ENCODE data around the gene STAC.
"Not testable (repeated sequence)": the region's sequence is repeated elsewhere in the genome, so short reads cannot be mapped to it uniquely, and the experiment has no call there.

The STAC gene

GRCh38 chr3:36416599-36416998 is 36.3 kb downstream of the STAC start:
- FAIRE-seq = no peak

- FAIRE-seq = no peak
Observed at GRCh38 chr3:36417237-36417636, 36.9 kb downstream of the STAC start.

- FAIRE-seq = no peak
Observed at GRCh38 chr3:36418296-36418695, 38.0 kb downstream of the STAC start.

GRCh38 chr3:36428445-36428844 is 48.1 kb downstream of the STAC start:
- FAIRE-seq = no peak

- no peak for FAIRE-seq
Observed at GRCh38 chr3:36429986-36430485, 49.7 kb downstream of the STAC start.

- FAIRE-seq = no peak
Observed at GRCh38 chr3:36433511-36433910, 53.2 kb downstream of the STAC start.

- FAIRE-seq = no peak
Observed at GRCh38 chr3:36434687-36435426, 54.6 kb downstream of the STAC start.

- FAIRE-seq = no peak
Observed at GRCh38 chr3:36443028-36443686, 62.9 kb downstream of the STAC start.

GRCh38 chr3:36444909-36445308 is 64.6 kb downstream of the STAC start:
- no peak for FAIRE-seq

GRCh38 chr3:36446276-36446675 is 66.0 kb downstream of the STAC start:
- FAIRE-seq = no peak

GRCh38 chr3:36447061-36447460 is 66.8 kb downstream of the STAC start:
- no peak for FAIRE-seq

- no peak for FAIRE-seq
Observed at GRCh38 chr3:36451816-36452215, 71.5 kb downstream of the STAC start.

GRCh38 chr3:36453213-36453612 is 72.9 kb downstream of the STAC start:
- FAIRE-seq = not testable (repeated sequence)

- FAIRE-seq = not testable (repeated sequence)
Observed at GRCh38 chr3:36453896-36454295, 73.6 kb downstream of the STAC start.

GRCh38 chr3:36455406-36455805 is 75.1 kb downstream of the STAC start:
- no peak for FAIRE-seq

GRCh38 chr3:36456784-36457183 is 76.5 kb downstream of the STAC start:
- no peak for FAIRE-seq

GRCh38 chr3:36457667-36458066 is 77.4 kb downstream of the STAC start:
- no peak for FAIRE-seq

GRCh38 chr3:36459177-36459576 is 78.9 kb downstream of the STAC start:
- no peak for FAIRE-seq

GRCh38 chr3:36461597-36461996 is 81.3 kb downstream of the STAC start:
- FAIRE-seq = no peak

GRCh38 chr3:36472045-36472444 is 91.7 kb downstream of the STAC start:
- FAIRE-seq = not testable (repeated sequence)

- FAIRE-seq = no peak
Observed at GRCh38 chr3:36475558-36475957, 95.3 kb downstream of the STAC start.

- FAIRE-seq = no peak
Observed at GRCh38 chr3:36476286-36476942, 96.1 kb downstream of the STAC start.

GRCh38 chr3:36477655-36478054 is 97.4 kb downstream of the STAC start:
- no peak for FAIRE-seq

Data from colon (tissue), 2 donors.